ENCODE data around the gene MATK.
"Not testable (repeated sequence)": the region's sequence is repeated elsewhere in the genome, so short reads cannot be mapped to it uniquely, and the experiment has no call there.

The MATK gene

GRCh38 chr19:3770136-3770999 is 15.8 kb downstream of the MATK start:
- no peak for DNase-seq

- no peak for DNase-seq
These were observed 16.7 kb downstream of the MATK start for GRCh38 chr19:3769494-3769893.

DNA sequence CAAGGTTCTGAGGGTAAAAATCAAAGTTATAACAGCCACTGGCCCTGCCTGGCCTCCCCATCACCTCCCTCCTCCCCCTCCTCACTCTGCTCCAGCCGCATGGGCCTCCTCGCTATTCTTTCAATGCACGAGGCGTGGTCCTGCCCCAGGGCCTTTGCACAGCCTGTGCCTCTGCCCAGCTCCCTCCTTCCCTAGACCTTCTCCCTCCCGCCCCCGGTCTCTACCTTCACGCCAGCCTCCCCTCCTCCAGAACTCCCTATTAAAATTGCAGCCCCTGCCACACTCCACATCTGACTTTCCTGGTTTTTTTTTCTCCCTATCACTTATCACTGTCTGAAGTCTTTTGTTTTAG is 17.5 kb downstream of the MATK start:
- no peak for DNase-seq

DNA sequence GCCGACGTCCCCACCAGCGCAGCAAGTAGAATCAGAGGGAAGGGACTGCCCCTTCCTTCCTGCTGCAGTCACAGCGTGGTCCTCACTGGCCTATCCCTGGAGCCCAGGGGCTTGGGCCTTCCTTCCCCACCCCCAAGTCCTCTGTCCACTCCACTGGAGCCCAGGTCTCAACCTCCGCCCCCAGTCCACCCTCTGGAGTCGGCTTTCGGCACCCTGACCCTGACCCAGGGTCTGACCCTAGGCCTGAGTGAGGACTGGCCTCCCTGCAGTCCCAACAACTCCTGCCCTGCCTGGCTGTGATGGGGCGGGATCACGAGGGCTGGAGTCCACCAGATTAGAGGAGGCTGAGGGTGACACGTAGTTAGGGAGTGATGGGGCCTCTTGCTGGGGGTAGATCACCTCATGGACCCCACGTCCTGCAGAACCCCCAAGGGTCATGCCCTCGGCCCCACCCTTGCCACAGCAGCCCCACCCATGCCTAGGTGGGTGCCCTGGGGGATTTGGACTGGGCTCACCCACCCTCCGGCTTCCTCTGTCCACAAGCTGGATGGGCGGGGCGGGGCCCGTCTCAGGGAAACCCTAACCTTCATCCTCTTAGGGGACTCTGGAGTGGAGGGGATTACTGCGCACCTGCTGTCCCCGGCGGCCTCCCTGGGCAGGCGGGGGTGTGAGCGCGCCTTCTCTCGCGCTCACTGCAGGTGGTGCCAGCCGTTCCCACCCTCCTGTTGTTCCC is 18.0 kb downstream of the MATK start:
- no peak for DNase-seq

DNA sequence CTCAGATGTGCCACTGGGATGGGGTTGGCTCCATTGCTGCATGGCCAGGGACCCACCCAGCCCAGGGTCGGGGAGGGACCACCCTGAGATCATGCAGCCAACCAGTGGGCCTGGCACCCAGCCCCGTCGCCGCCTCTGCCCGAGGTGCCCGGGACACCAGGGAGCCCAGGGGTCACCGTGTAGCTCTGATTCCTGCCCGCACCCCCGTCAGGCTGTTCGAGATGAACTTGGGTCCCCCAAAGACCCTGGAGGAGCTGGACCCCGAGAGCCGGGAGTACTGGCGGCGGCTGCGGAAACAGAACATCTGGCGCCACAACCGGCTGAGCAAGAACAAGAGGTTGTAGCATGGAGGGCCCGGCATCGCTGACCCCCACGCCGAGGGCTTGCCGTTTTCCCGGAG is 19.1 kb downstream of the MATK start:
- no peak for DNase-seq

GRCh38 chr19:3766520-3766919 is 19.7 kb downstream of the MATK start:
- DNase-seq, result no peak

- DNase-seq, result not testable (repeated sequence)
These were observed 20.4 kb downstream of the MATK start for GRCh38 chr19:3765757-3766156.

DNA sequence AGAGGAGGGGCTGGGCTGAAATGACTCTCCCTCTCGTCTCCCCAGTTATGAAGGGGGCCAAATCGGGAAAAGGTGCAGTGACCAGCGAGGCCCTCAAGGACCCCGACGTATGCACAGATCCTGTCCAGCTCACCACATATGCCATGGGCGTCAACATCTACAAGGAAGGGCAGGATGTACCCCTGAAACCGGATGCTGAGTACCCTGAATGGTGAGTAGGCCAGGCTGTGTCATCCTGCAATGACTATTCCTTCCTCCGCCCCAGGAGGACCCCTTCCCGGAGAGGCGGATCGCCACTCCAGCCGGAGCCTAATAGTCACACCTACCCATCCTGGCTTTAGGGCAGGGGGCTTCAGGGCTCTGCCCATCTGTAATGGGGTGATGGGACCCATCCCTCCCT is 21.1 kb downstream of the MATK start:
- no peak for DNase-seq

DNA sequence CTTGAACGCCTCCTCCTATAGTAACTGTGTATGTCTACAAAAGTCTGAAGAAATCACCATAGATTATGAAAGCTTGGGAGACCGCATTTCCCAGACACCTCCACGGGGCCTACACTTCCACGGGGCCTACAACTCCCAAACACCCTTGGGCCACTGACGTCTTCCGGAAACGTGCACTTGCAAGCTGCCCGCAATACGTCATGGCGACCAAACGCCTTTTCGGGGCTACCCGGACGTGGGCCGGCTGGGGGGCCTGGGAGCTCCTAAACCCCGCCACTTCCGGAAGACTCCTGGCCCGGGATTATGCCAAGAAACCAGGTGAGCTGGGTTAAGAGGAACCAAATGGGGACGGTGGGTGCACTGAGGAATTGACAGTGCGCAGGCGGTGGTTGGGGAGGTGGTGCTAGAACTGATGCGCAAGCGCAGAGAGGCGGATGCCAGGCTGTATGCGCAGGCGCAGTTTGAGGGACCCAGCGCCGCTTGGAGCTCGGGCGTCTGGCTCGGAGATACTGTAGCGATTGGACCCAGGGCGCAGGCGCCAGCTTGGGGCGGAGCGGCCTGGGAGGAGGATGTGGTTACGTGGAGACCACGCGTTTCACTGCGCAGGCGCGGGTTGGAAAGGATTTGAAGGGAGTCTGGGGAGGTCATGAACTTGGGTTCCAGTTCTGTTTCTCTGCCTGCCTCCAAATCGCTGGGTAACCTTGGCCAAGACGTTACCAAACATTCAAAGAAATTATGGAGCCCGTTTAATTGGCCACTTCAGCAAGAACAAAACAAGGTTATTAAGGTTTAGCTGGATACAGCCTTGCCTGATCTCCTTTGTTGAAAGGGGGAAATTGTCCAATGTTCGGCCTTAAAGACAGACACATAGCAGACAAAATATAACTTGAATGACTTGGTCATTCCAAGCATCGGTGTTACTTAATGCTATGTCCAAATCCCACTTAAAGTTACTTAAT is 23.4 kb downstream of the MATK start, which contains the start of gene MRPL54:
Gene MRPL54, plus strand, starts transcription at position 182 of the 959 bp plus-strand sequence. Its CDS starts 19 bp downstream, at position 201.
- DNase-seq, result peak; percentile 94

DNA sequence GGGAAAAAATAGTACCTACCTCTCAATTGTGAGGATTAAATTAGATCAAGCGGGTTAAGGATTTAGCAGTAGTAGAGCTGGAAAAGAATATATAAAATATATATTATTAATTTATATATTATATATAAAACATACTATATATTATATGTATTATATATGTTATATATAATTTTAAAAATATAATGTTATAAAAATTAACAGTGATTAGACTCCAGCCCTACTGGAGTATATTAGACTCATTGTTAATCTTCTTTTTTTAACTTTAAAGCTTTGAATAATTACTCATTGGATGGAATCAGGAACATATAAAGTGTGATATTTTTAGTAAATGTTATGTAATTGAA is 24.1 kb downstream of the MATK start:
- no peak for DNase-seq

GRCh38 chr19:3761382-3762129 is 24.6 kb downstream of the MATK start, which contains the start of gene APBA3:
APBA3 (minus strand) TSS chr19:3761692; CDS start chr19:3760264, 1,428 bp downstream.
- peak; percentile 75 for DNase-seq

DNA sequence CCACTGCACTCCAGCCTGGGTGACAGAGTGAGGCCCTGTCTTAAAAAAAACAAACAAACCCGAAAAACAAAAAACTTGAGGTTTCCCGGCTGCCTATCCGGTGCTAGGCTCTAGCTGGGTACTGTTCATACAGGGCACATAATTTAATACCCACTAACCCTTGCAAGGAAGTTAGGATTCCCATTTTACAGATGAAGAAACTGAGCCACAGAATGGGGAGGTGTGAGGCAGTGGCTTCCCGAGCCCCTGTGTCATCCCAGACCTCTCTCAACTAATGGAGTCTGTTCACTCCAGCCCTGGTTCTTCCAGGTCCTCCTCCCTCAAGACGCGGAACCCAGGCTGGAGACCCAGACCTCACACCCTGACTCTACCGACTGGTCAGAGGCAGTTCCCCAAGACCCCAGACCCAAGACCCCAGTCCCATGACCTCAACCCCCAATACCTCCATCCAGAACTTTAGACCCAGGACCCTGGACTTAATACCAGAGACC is 25.3 kb downstream of the MATK start:
- DNase-seq, result no peak

DNA sequence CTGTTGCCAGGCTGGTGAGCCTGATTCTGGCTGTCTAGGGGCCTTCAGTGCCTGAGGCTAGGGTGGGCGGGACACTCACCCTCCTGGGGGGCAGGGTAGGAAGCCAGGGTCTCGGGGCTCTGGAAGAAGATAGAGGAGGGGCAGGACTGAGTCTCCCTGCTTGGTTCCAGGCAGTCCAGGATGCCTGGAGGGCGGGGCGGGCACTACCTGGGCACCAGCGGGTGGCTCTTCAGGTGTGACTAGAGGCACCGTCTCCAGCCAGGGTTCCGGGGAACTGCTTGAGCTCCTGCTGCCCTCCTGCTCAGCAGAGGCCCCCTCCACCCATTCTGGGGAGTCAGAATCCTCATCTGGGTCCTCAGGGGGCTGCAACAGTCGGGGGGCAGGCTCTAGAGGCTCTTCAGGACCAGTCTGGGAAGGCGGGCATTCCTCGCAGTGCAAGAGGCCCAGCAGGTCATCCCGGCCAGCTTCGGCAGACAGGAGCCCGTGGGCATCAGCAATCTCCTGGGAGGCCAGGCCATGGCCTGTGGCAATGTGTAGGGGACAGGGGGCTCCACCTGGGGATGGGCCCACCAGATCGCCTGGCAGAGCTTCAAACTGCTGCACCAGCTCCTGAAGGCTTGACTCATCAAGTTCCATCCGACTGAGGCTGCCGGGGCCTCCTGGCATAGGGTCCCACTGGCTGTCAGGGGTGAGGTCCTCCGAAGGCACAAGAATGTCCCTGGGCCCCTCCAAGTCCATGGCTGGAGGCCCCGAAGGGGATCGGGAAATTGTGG is 26.5 kb downstream of the MATK start:
- no peak for DNase-seq

GRCh38 chr19:3758297-3758696 is 27.9 kb downstream of the MATK start:
- DNase-seq, result not testable (repeated sequence)

GRCh38 chr19:3757705-3758104 is 28.5 kb downstream of the MATK start:
- DNase-seq, result not testable (repeated sequence)

- DNase-seq, result no peak
These were observed 32.4 kb downstream of the MATK start for GRCh38 chr19:3753631-3754410.

- DNase-seq, result no peak
These were observed 33.7 kb downstream of the MATK start for GRCh38 chr19:3752492-3752891.

DNA sequence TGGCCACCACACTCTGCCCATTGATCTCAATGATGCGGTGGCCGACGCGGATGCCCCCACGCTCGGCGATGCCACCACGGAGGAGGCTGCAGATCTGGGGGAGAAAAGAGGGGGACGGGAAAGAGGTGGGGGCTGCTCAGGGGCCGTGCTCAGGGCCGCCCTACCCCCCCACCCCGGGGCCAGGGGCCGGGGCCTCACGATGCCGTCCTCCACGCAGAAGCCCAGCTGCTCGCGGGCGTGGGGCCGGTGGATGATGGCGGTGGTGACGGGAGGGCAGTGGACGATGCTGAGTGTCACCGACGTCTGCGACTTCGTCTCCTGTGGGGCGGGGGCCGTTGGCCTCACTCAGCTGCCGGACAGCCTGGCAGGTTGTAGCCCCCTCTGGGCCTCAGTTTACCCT is 34.9 kb downstream of the MATK start:
- DNase-seq, result no peak

DNA sequence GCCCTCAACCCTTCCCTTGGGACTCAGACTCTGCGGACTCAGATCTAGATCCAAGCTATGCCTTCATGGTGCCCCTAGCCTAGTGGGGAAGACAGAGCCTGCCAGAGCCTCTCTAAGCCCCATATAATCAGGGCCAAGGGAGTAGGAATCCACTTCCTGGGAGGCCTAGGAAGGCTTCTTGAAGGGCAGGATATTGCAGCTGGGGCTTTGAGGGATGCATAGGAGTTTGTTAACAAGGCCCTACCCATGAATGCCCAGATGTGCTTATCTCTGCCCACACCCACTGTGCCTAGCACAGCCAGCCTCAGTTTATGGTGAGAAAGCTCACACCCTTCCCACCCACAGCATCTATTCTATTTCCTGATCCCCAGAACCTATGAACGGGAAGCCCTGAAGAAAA is 36.0 kb downstream of the MATK start:
- no peak for DNase-seq

GRCh38 chr19:3748965-3749364 is 37.2 kb downstream of the MATK start:
- DNase-seq, result no peak

Data from NCI-H1694 (cell line).